Activated CD8-positive, alpha-beta memory T cell treated with anti-CD3 and anti-CD28 coated beads for 1 hour (primary cell): ENCODE measurements around the gene TRPV3.
"Not testable (repeated sequence)": the region's sequence is repeated elsewhere in the genome, so short reads cannot be mapped to it uniquely, and the experiment has no call there.

ENCODE experiments used
- DNase-seq, 2 donors: peaks; one replicate each; pipeline ENCODE4 v3.0.0-alpha.2; 2020; ENCODE audit warnings: low read depth in 1 of 2; ENCODE audit errors: extremely low read depth in 1 of 2

Gene TRPV3

GRCh38 chr17:3557768-3558583 lies at the start of gene TRPV3:
Gene TRPV3, minus strand, starts transcription at chr17:3557812. Its CDS starts 2,962 bp downstream, at chr17:3554850.
- peak in 1 of 2 donors; percentile 27 for DNase-seq

GRCh38 chr17:3603870-3604259 lies 46.3 kb upstream of the TRPV3 start:
- no peak for DNase-seq

GRCh38 chr17:3603119-3603869 lies 45.7 kb upstream of the TRPV3 start:
- no peak for DNase-seq

- no peak for DNase-seq
These were observed 44.9 kb upstream of the TRPV3 start for GRCh38 chr17:3602499-3602898.

- no peak for DNase-seq
These were observed 43.1 kb upstream of the TRPV3 start for GRCh38 chr17:3600529-3601205.

- no peak for DNase-seq
These were observed 40.5 kb upstream of the TRPV3 start for GRCh38 chr17:3598078-3598477.

GRCh38 chr17:3596804-3597464 lies 39.3 kb upstream of the TRPV3 start:
- no peak for DNase-seq

- no peak for DNase-seq
These were observed 37.4 kb upstream of the TRPV3 start for GRCh38 chr17:3594976-3595375.

GRCh38 chr17:3594051-3594800 lies 36.6 kb upstream of the TRPV3 start:
- no peak for DNase-seq

GRCh38 chr17:3593384-3593783 lies 35.8 kb upstream of the TRPV3 start:
- DNase-seq, result no peak

GRCh38 chr17:3592216-3592860 lies 34.7 kb upstream of the TRPV3 start:
- no peak for DNase-seq

- no peak for DNase-seq
These were observed 33.2 kb upstream of the TRPV3 start for GRCh38 chr17:3590768-3591167.

GRCh38 chr17:3590231-3590630 lies 32.6 kb upstream of the TRPV3 start:
- DNase-seq, result no peak

GRCh38 chr17:3589784-3590183 lies 32.2 kb upstream of the TRPV3 start:
- no peak for DNase-seq

- DNase-seq, result no peak
These were observed 28.2 kb upstream of the TRPV3 start for GRCh38 chr17:3585826-3586225.

- DNase-seq, result no peak
These were observed 25.8 kb upstream of the TRPV3 start for GRCh38 chr17:3583456-3583855.

- DNase-seq, result no peak
These were observed 25.3 kb upstream of the TRPV3 start for GRCh38 chr17:3582915-3583314.

GRCh38 chr17:3578667-3579066 lies 21.1 kb upstream of the TRPV3 start:
- not testable (repeated sequence) for DNase-seq

- no peak for DNase-seq
These were observed 19.4 kb upstream of the TRPV3 start for GRCh38 chr17:3576970-3577369.

GRCh38 chr17:3575511-3575910 lies 17.9 kb upstream of the TRPV3 start:
- no peak for DNase-seq
